HG03064 (cell line): ENCODE results near the gene PRSS38.
"Not testable (repeated sequence)": the region's sequence is repeated elsewhere in the genome, so short reads cannot be mapped to it uniquely, and the experiment has no call there.

Source experiments
- ATAC-seq: cut with Tn5 transposase; IDR thresholded peaks from one replicate; pipeline ENCODE4 v1.9.1; 2021; ENCODE audit warnings: low read depth; ENCODE audit not compliant: unreplicated experiment

Gene PRSS38

GRCh38 chr1:227838181-227838580 is 22.7 kb downstream of the PRSS38 start:
- no peak for ATAC-seq

GRCh38 chr1:227841096-227841495 is 25.6 kb downstream of the PRSS38 start:
- ATAC-seq = no peak

GRCh38 chr1:227844320-227845146 is 29.1 kb downstream of the PRSS38 start:
- no peak for ATAC-seq

- ATAC-seq = no peak
These were observed 29.6 kb downstream of the PRSS38 start for GRCh38 chr1:227845147-227845458.

- no peak for ATAC-seq
These were observed 30.0 kb downstream of the PRSS38 start for GRCh38 chr1:227845519-227845918.

- no peak for ATAC-seq
These were observed 30.9 kb downstream of the PRSS38 start for GRCh38 chr1:227846265-227846858.

GRCh38 chr1:227847046-227847445 is 31.6 kb downstream of the PRSS38 start:
- ATAC-seq = not testable (repeated sequence)

- ATAC-seq = no peak
These were observed 33.0 kb downstream of the PRSS38 start for GRCh38 chr1:227848430-227848932.

- ATAC-seq = no peak
These were observed 33.8 kb downstream of the PRSS38 start for GRCh38 chr1:227849251-227849650.

- no peak for ATAC-seq
These were observed 38.7 kb downstream of the PRSS38 start for GRCh38 chr1:227854189-227854588.

GRCh38 chr1:227855687-227856086 is 40.2 kb downstream of the PRSS38 start:
- ATAC-seq = no peak

- ATAC-seq = no peak
These were observed 40.8 kb downstream of the PRSS38 start for GRCh38 chr1:227856147-227856858.

GRCh38 chr1:227864882-227865281 is 49.4 kb downstream of the PRSS38 start:
- no peak for ATAC-seq

GRCh38 chr1:227869279-227869842 is 53.9 kb downstream of the PRSS38 start:
- ATAC-seq = no peak

- ATAC-seq = no peak
These were observed 54.4 kb downstream of the PRSS38 start for GRCh38 chr1:227869851-227870305.

GRCh38 chr1:227870366-227870765 is 54.9 kb downstream of the PRSS38 start:
- no peak for ATAC-seq

- not testable (repeated sequence) for ATAC-seq
These were observed 56.4 kb downstream of the PRSS38 start for GRCh38 chr1:227871892-227872291.

GRCh38 chr1:227877810-227878209 is 62.3 kb downstream of the PRSS38 start:
- not testable (repeated sequence) for ATAC-seq

- ATAC-seq = no peak
These were observed 65.0 kb downstream of the PRSS38 start for GRCh38 chr1:227880342-227880924.

- ATAC-seq = no peak
These were observed 67.6 kb downstream of the PRSS38 start for GRCh38 chr1:227883073-227883520.
